ENCODE results near the gene OR6N2. TPM values are rescaled to one million over a fixed set of nuclear protein-coding genes. Genes with fewer than 3 reads are reported as not detected.

OR6N2 gene
- total and polyA plus RNA-seq, 2 experiments from 2014 or later, result not detected

DNA sequence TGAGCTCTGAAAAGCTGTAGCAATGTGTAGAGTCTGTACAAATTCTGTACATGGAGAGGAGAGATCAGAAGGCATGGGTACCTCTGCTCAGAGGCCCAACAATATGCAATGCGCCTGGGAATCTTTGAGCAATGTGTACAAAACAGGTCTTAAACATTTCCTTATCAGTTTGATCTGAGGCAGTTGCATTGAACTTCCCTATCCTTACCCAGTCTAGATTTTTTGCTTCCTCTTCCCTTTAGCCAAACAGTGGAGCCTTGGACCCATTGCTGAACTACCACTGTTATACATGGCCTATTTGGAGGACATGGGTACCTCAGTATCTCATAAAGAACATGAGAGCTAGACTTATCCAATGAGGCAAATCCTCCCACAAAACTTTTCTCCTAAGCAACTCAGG is 37.6 kb upstream of the OR6N2 start:
- Histone ChIP-seq H3K4me3 (no peak overlapping the region), H3K9me3 (ENCODE audit: low read depth) (no peaks in the 10 kb centered on the region), H3K36me3 (no peaks in the 10 kb centered on the region), H3K27ac (no peak overlapping the region), H3K27me3 (no peaks in the 10 kb centered on the region), H3K4me1 (ENCODE audit: low read depth) (no peaks in the 10 kb centered on the region)
- TF ChIP-seq, protein P1, sequence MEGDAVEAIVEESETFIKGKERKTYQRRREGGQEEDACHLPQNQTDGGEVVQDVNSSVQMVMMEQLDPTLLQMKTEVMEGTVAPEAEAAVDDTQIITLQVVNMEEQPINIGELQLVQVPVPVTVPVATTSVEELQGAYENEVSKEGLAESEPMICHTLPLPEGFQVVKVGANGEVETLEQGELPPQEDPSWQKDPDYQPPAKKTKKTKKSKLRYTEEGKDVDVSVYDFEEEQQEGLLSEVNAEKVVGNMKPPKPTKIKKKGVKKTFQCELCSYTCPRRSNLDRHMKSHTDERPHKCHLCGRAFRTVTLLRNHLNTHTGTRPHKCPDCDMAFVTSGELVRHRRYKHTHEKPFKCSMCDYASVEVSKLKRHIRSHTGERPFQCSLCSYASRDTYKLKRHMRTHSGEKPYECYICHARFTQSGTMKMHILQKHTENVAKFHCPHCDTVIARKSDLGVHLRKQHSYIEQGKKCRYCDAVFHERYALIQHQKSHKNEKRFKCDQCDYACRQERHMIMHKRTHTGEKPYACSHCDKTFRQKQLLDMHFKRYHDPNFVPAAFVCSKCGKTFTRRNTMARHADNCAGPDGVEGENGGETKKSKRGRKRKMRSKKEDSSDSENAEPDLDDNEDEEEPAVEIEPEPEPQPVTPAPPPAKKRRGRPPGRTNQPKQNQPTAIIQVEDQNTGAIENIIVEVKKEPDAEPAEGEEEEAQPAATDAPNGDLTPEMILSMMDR (IDR thresholded peaks at IDR 0.05; ENCODE audit: low read depth, low read length), result no peak
- no peak for DNase-seq (ENCODE audit: low read depth in 1 of 2, low spot score in 1 of 2)

DNA sequence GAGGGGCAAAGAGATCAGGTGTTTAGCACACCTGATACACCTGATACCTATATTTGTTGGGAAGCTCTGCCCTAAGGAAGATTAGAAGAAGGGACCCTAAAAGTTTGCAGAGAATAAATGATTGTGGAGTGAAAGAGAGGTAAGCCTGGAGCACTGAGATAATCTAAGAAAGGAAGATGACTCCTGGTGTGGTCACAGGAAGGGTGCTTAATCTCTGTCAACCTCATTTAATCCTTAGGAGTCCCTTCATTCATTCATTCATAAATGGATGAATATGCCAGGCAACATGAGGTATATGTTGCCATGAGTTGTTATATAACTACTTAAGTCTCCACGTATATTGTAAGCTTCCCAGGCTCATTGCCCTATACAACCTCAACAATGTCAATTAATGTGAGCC is 34.0 kb upstream of the OR6N2 start:
- no peak for DNase-seq (ENCODE audit: low read depth in 1 of 2, low spot score in 1 of 2)
- Histone ChIP-seq H3K27ac (no peak overlapping the region), H3K36me3 (no peaks in the 10 kb centered on the region), H3K9me3 (ENCODE audit: low read depth) (no peaks in the 10 kb centered on the region), H3K27me3 (no peaks in the 10 kb centered on the region), H3K4me1 (ENCODE audit: low read depth) (no peaks in the 10 kb centered on the region), H3K4me3 (no peak overlapping the region)
- TF ChIP-seq, protein P1 (IDR thresholded peaks at IDR 0.05; ENCODE audit: low read depth, low read length), result no peak

DNA sequence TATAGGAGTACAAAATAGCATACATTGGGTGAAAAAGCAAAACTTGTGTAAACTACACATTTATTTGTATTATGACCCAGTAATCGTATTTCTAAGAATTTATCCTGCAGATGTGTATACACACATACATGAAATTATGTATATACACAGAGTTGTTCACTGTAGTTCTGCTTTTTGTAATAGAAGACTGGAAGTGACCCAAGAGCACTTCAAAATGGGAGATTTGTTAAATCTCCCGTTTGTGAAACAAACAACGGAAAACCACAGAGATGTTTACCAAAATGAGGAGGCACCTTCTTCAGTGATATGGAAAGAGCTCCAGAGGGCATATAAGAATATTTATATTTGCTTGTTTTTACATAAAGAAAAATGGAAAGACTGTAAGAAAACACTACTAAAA is 32.2 kb upstream of the OR6N2 start:
- DNase-seq (ENCODE audit: low read depth in 1 of 2, low spot score in 1 of 2), result no peak
- TF ChIP-seq, protein P1 (IDR thresholded peaks at IDR 0.05; ENCODE audit: low read depth, low read length), result no peak
- no peaks in the 10 kb centered on the region for H3K27me3 ChIP-seq
- no peak overlapping the region for H3K4me3 ChIP-seq
- no peaks in the 10 kb centered on the region for H3K36me3 ChIP-seq
- H3K9me3 ChIP-seq (ENCODE audit: low read depth), result no peaks in the 10 kb centered on the region
- no peak overlapping the region for H3K27ac ChIP-seq
- H3K4me1 ChIP-seq (ENCODE audit: low read depth), result no peaks in the 10 kb centered on the region

DNA sequence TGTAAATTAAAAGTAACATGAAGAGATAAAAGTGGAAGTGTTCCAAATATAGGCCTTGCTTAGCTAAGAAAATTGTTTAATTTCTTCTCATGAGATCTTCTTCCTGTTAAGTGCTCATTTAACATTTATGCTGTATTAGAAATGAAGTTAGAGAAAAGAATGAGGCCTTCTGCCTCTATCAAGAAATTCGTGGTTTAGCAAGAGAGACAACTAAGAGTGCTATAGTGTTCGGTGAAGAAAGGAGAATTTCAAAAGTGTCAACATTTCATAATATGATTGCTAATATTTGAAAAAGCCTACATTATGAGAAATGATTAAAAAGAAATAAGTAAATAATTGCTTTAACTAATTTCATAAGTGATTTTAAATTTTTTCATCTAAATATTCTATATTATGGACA is 31.3 kb upstream of the OR6N2 start:
- Histone ChIP-seq H3K27ac (no peak overlapping the region), H3K4me1 (ENCODE audit: low read depth) (no peaks in the 10 kb centered on the region), H3K9me3 (ENCODE audit: low read depth) (no peaks in the 10 kb centered on the region), H3K4me3 (no peak overlapping the region), H3K36me3 (no peaks in the 10 kb centered on the region), H3K27me3 (no peaks in the 10 kb centered on the region)
- no peak for DNase-seq (ENCODE audit: low read depth in 1 of 2, low spot score in 1 of 2)
- TF ChIP-seq, protein P1 (IDR thresholded peaks at IDR 0.05; ENCODE audit: low read depth, low read length), result no peak

DNA sequence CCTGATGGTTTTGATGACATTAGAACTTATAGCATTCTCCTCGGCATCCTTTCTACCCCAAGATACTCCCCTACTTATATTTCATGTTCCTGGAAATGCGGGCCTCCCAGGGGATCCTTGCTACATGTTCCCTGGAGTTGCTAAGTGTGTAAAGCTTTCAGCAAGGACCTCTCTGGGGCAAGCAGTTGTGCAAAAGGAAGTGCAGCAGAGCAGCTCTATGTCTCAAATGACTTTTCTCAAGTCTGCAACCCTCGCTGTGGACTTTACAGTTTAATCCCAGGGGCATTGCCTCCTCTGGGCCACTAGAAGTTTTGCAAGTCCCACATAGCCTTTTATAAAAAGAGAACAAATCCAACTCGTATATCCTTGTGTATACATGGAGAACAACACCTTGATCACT is 29.3 kb upstream of the OR6N2 start:
- no peak overlapping the region for H3K27ac ChIP-seq
- TF ChIP-seq, protein P1 (IDR thresholded peaks at IDR 0.05; ENCODE audit: low read depth, low read length), result no peak
- H3K27me3 ChIP-seq, result no peaks in the 10 kb centered on the region
- no peaks in the 10 kb centered on the region for H3K4me1 ChIP-seq (ENCODE audit: low read depth)
- no peaks in the 10 kb centered on the region for H3K9me3 ChIP-seq (ENCODE audit: low read depth)
- no peaks in the 10 kb centered on the region for H3K36me3 ChIP-seq
- DNase-seq (ENCODE audit: low read depth in 1 of 2, low spot score in 1 of 2), result no peak
- H3K4me3 ChIP-seq, result no peak overlapping the region

DNA sequence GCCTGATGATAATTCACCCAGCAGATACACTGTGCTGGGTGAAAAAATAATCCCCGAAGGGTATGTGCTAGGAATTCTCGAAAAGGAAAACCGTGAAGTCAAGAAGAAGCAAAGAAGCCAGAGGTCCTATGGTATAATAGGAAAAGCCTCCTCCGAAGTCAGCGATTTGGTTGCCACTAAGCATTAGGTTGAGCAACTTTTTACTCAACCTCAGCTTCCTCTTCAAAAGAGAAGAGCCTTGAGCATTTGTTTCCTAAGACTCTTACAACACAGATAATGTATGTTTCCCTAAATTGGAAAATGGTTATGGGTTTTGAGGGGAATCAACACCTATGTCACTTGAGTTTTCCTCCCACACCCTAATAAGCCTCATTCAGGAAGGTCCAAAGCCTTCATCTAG is 28.9 kb upstream of the OR6N2 start:
- H3K36me3 ChIP-seq, result no peaks in the 10 kb centered on the region
- no peak overlapping the region for H3K4me3 ChIP-seq
- H3K4me1 ChIP-seq (ENCODE audit: low read depth), result no peaks in the 10 kb centered on the region
- no peak for DNase-seq (ENCODE audit: low read depth in 1 of 2, low spot score in 1 of 2)
- H3K9me3 ChIP-seq (ENCODE audit: low read depth), result no peaks in the 10 kb centered on the region
- TF ChIP-seq, protein P1 (IDR thresholded peaks at IDR 0.05; ENCODE audit: low read depth, low read length), result no peak
- H3K27me3 ChIP-seq, result no peaks in the 10 kb centered on the region
- H3K27ac ChIP-seq, result no peak overlapping the region
